Thyroid gland (tissue), 4 donors: ENCODE data around the gene IER3. TPM values are rescaled to one million over a fixed set of nuclear protein-coding genes. Genes with fewer than 3 reads are reported as not detected.
"Not testable (repeated sequence)": the region's sequence is repeated elsewhere in the genome, so short reads cannot be mapped to it uniquely, and the experiment has no call there.

Source experiments
- DNase-seq, 2 donors: peaks; one replicate each; pipeline ENCODE4 v3.0.0-alpha.2; 2019
- H3K27ac ChIP-seq, 3 donors: fragments of 200-600 bp; sonication (generic); 1 replicate in 2 of 3; 2 replicates in 1 of 3; pipeline ENCODE4 v1.5.1; 2016 to 2019; ENCODE audit warnings: mild to moderate bottlenecking in 1 of 3, moderate library complexity in 1 of 3
- H3K27me3 ChIP-seq: fragments of 200-600 bp; sonication (generic); one replicate; pipeline ENCODE4 v1.5.1; 2019
- H3K36me3 ChIP-seq, 2 donors: fragments of 200-600 bp; sonication (generic); one replicate each; pipeline ENCODE4 v1.5.1; 2016 to 2019
- H3K4me1 ChIP-seq, 2 donors: fragments of 200-600 bp; sonication (generic); one replicate each; pipeline ENCODE4 v1.5.1; 2017 to 2019
- H3K4me3 ChIP-seq, 3 donors: fragments of 200-600 bp; sonication (generic); replicated peaks in 1 of 3; 1 replicate in 2 of 3; 2 replicates in 1 of 3; pipeline ENCODE4 v1.5.1; 2016; ENCODE audit warnings: mild to moderate bottlenecking in 1 of 3
- H3K9me3 ChIP-seq: fragments of 200-600 bp; sonication (generic); one replicate; pipeline ENCODE4 v1.5.1; 2017
- CTCF ChIP-seq, 6 experiments: fragments of 200-600 bp in 3 of 6; fragments of 450-650 bp in 3 of 6; sonication (generic) in 3 of 6; IDR thresholded peaks; one replicate each; pipeline ENCODE4 v1.5.1; 2016 to 2019; ENCODE audit warnings: antibody characterized with exemption in 6 of 6, mild to moderate bottlenecking in 2 of 6, inconsistent platforms in 1 of 6, moderate library complexity in 1 of 6
- POLR2A ChIP-seq, 2 donors: fragments of 450-650 bp; IDR thresholded peaks; one replicate each; pipeline ENCODE4 v1.6.1; 2017; ENCODE audit warnings: antibody characterized with exemption in 2 of 2, mild to moderate bottlenecking in 2 of 2, moderate library complexity in 1 of 2
- WGBS, 2 donors: methylation state at CpG; one replicate each; pipeline ENCODE4 v1.1.5; 2017; 5-methylcytosine and 5-hydroxymethylcytosine counted together
- intact Hi-C: fragments of 100-400 bp; cut with DNase I; formaldehyde crosslinking; loops from one replicate; pipeline ENCODE4 v1.15.1; 2023
- total RNA-seq, 4 donors: library from RNA; depleted of rRNA; stranded (reverse); fragments of >200 nt; gene quantifications; one replicate each; pipeline ENCODE4 v1.2.3, GENCODE V29; 2016

Gene IER3
- total RNA-seq, 4 donors from 2014 or later, result 9.3 to 19.1 (median 13.6) TPM

- intact Hi-C loops, result no loop called here
- WGBS, 2 donors, result 100% methylated on average over 4 of the region's 4 CpGs
- Histone ChIP-seq H3K27ac (no peak overlapping the region), H3K4me1 (peaks cover 17 to 57% of the 10 kb centered on the region in 2 donors), H3K36me3 (no peaks in the 10 kb centered on the region), H3K4me3 (no peak overlapping the region), H3K9me3 (no peaks in the 10 kb centered on the region), H3K27me3 (no peaks in the 10 kb centered on the region)
- TF ChIP-seq POLR2A (IDR thresholded peaks at IDR 0.05) (no peak), CTCF (IDR thresholded peaks at IDR 0.05) (no peak)
- no peak for DNase-seq
Observed at GRCh38 chr6:30768634-30769087, 24.3 kb upstream of the IER3 start.

- no peaks in the 10 kb centered on the region for H3K9me3 ChIP-seq
- TF ChIP-seq POLR2A (IDR thresholded peaks at IDR 0.05) (no peak), CTCF (IDR thresholded peaks at IDR 0.05) (no peak)
- H3K27me3 ChIP-seq, result no peaks in the 10 kb centered on the region
- H3K4me3 ChIP-seq, result no peak overlapping the region
- DNase-seq, result no peak
- intact Hi-C loops, result no loop called here
- no peaks in the 10 kb centered on the region for H3K36me3 ChIP-seq
- WGBS, 2 donors, result 96 to 100% methylated on average over 1 of the region's 1 CpG
- peaks cover 20 to 64% of the 10 kb centered on the region in 2 donors for H3K4me1 ChIP-seq
- peak overlapping the region in 1 of 3 donors; percentile 6 for H3K27ac ChIP-seq
Observed at GRCh38 chr6:30767944-30768301, 23.6 kb upstream of the IER3 start.

GRCh38 chr6:30767158-30767943 is 23.0 kb upstream of the IER3 start:
- intact Hi-C loops, result no loop called here
- DNase-seq, result peak in 1 of 2 donors; percentile 18
- WGBS, 2 donors, result 74 to 77% methylated on average over 9 of the region's 9 CpGs
- H3K9me3 ChIP-seq, result no peaks in the 10 kb centered on the region
- no peaks in the 10 kb centered on the region for H3K27me3 ChIP-seq
- no peak overlapping the region for H3K4me3 ChIP-seq
- H3K36me3 ChIP-seq, result no peaks in the 10 kb centered on the region
- TF ChIP-seq POLR2A (IDR thresholded peaks at IDR 0.05), result no peak
- no peak for TF ChIP-seq CTCF (IDR thresholded peaks at IDR 0.05)
- H3K4me1 ChIP-seq, result peaks cover 20 to 64% of the 10 kb centered on the region in 2 donors
- H3K27ac ChIP-seq, result peak overlapping the region in 1 of 3 donors; percentile 14

DNA sequence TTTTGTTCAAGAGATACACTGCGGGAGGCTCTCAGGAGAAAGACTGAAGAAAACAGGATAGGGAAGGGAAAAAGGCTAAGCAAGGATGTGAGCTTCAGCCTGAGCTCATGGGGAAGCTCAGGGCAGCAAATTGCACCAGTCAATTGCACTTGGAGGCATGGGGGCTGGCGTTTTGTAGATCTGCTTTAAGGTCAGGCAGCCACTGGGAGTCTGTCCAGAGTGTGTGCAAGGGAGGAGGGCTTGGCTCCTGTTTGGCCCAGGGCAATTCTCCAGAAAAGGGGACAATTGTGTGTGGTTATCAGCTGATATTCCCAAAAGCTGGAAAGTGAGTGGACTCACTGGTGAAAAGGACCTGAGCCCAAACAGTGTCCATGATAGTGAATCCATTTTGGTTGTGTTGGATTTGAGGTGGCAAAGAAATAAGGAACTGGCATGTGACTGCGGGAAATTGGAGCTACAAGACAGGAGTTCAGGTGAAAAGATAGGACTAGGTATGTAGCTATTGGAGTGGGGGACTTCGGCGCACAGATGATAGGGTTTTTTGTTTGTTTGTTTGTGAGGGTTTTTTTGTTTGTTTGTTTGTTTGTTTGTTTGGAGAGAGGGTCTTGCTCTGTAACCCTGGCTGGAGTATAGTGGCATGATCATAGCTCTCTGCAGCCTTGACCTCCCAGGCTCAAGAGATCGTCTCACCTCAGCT is 22.3 kb upstream of the IER3 start:
- Histone ChIP-seq H3K27ac (peak overlapping the region; percentile 1 to 36 (median 14)), H3K36me3 (no peaks in the 10 kb centered on the region), H3K27me3 (no peaks in the 10 kb centered on the region), H3K9me3 (no peaks in the 10 kb centered on the region), H3K4me3 (no peak overlapping the region), H3K4me1 (peaks cover 20 to 64% of the 10 kb centered on the region in 2 donors)
- peak; percentile 40 to 45 for DNase-seq
- no peak for TF ChIP-seq POLR2A (IDR thresholded peaks at IDR 0.05)
- TF ChIP-seq CTCF (IDR thresholded peaks at IDR 0.05), result no peak
- WGBS, 2 donors, result 75 to 79% methylated on average over 6 of the region's 6 CpGs
- intact Hi-C loops, result no loop called here

DNA sequence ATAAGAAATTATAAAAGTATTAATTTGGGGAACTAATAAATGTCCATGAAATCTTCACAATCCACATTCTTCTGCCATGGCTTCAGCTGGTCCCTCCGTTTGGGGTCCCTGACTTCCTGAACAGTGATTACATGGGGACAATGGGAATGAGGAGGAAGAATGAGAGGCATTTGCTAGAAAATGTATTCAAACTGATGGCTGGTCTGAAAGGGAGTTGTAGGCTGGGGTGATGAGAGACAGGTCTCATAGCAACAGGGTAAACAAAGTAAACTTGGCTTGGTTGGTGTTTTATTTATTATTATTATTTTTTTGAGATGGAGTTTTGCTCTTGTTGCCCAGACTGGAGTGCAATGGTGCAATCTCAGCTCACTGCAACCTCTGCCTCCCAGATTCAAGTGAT is 21.1 kb upstream of the IER3 start:
- Histone ChIP-seq H3K27ac (peak overlapping the region in 1 of 3 donors; percentile 14), H3K4me1 (peaks cover 27 to 73% of the 10 kb centered on the region in 2 donors)
- H3K4me3 ChIP-seq, H3K27me3 ChIP-seq, H3K9me3 ChIP-seq, H3K36me3 ChIP-seq, intact Hi-C loops, DNase-seq: not testable (repeated sequence)
- 86 to 88% methylated on average over 1 of the region's 1 CpG for WGBS, 2 donors

GRCh38 chr6:30764490-30765043 is 20.2 kb upstream of the IER3 start:
- H3K36me3 ChIP-seq, H3K27me3 ChIP-seq, H3K9me3 ChIP-seq, intact Hi-C loops, H3K4me3 ChIP-seq, DNase-seq: not testable (repeated sequence)
- WGBS, 2 donors, result 59 to 69% methylated on average over 13 of the region's 13 CpGs
- Histone ChIP-seq H3K27ac (peak overlapping the region; percentile 62 to 90 (median 88)), H3K4me1 (peaks cover 34 to 78% of the 10 kb centered on the region in 2 donors)
